Measurements from ENCODE around the gene CLEC3B.
"Not testable (repeated sequence)": the region's sequence is repeated elsewhere in the genome, so short reads cannot be mapped to it uniquely, and the experiment has no call there.

CLEC3B gene

DNA sequence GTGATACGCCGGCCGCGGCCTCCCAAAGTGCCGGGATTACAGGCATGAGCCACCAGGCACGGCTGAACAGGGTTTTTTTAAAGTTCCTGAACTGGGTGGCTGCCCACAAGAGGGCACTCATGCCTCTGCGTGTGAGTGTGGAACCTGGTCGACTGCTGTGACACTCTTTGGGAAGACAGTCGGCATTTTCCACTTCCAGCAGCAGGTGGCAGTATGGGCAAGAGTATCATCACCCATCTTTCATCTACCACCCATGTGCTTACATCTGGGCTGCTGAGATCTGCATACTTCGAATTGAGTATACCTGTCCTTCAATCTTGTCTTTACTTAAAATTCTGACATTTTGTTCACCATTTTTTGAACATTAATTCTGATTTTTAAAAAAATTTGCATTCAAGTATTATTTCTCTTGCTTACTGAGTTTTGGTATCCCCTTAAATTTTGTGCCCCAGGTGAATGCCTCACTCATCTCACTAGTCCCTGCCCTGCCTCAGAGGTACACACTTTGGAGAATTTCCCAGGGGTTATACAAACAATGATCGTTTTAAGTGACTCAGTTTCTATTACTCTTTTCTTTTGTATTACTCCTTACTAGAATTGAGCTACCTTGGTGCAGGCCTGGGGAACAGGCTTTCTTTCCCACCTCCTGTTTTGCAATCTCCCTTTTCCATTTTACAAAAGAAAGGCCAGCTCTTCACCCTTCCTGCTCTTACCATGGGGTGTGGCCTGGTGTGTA, 11.8 kb downstream of the CLEC3B start:
- DNase-seq, result peak; percentile 94 to 96

- DNase-seq, result no peak
Observed at GRCh38 chr3:45041666-45042065, 15.6 kb downstream of the CLEC3B start.

GRCh38 chr3:45042162-45042561, 16.1 kb downstream of the CLEC3B start:
- DNase-seq, result no peak

GRCh38 chr3:45043728-45044299, 17.7 kb downstream of the CLEC3B start:
- DNase-seq, result no peak

- DNase-seq, result no peak
Observed at GRCh38 chr3:45048244-45048643, 22.1 kb downstream of the CLEC3B start.

DNA sequence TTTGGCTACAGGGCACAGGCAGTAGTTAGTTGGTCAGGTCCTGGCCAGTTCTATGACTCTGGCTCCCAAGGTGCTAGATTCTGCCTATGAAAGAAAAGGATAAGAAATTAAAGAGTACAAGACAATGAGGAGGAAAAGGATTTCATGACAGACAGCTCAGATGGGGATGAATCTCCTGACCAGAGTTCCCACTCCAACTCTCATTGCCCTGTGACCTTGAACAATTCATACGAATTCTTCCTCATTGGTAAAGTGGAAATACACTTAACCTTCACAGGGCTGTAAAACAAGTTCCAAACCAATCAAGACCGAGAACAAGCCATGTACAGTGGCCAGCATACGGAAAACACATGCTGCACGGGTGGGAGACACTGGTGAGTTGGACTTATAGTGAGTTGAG, 23.7 kb downstream of the CLEC3B start:
- no peak for DNase-seq

- no peak for DNase-seq
Observed at GRCh38 chr3:45051685-45052084, 25.6 kb downstream of the CLEC3B start.

DNA sequence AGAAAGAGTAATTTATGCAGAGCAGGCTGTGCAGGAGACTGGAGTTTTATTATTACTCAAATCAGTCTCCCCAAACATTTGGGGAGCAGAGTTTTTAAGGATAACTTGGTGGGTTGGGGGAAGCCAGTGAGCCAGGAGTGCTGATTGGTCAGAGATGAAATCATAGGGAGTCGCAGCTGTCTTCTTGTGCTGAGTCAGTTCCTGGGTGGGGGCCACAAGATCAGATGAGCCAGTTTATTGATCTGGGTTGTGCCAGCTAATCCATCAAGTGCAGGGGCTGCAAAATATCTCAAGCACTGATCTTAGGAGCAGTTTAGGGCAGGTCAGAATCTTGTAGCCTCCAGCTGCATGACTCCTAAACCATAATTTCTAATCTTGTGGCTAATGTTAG, 27.7 kb downstream of the CLEC3B start:
- not testable (repeated sequence) for DNase-seq

GRCh38 chr3:45054196-45054857, 28.2 kb downstream of the CLEC3B start:
- DNase-seq, result no peak

- DNase-seq, result no peak
Observed at GRCh38 chr3:45055032-45055410, 28.9 kb downstream of the CLEC3B start.

DNA sequence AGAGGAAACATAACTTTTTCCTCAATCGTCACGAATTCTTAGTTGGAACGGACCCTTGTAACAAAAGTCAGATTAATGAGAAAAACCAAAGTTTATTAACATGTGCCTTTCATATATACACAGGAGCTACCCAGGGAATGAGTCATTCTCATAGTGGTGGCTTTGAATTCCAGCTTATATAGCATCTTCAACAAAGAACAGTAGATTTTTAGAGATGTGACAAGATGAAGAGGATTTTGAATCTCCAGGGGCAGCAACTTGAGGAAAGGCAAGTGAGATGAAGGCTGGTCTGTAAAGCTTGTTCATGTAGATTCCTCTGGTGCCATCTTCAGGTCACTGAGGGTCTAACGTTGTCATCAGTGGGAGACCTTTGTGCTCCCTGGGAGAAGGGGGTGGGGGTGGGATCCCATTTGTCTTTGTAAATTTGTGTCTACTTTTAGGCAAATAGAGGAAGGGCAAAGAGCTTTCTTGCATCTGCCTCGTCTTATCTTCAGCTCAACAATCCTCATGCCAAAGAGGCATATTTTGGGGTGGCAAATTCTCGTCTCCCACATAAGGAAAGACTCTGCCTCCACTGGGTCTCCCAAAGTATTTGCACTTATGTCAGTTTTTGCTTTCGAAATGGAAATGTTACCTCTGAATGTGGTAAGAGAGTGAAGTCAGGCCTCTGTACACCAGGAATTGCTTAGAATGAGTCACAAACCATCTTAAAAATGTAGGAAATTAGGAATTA, 29.5 kb downstream of the CLEC3B start:
- DNase-seq, result no peak

DNA sequence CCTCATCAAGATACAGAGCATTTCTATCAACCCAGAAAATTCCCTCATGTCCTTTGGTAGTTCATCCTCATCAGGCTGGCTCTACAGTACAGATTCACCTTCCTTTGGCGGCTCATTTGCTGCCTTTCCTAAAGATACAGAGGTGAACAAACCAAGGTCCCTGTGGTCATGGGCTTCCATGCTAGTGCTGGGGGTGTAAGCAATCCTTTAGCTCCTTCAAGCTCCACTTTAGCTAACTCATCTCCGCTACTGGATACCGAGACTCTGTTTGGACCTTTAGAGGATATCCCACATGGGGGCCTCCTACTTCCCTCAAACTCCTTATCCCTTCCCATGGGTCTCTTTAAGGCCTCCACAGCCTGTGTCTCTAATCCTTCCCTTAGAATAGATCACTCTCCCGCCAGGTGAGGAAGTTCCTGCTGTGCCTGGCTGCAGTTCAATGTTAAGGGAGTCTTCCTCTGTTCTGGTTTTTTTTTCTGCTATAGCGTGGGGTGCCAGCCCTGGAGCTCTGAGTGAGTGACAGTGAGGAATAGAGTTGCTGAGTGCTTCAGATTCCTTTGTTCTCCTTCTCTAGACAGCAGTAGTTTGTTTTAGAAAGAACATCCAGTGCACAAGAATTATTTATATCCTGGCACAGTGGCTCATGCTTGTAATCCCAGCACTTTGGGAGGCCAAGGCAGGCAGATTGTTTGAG, 30.7 kb downstream of the CLEC3B start:
- no peak for DNase-seq

GRCh38 chr3:45057557-45057956, 31.5 kb downstream of the CLEC3B start:
- peak in 1 of 2 experiments; percentile 35 for DNase-seq

DNA sequence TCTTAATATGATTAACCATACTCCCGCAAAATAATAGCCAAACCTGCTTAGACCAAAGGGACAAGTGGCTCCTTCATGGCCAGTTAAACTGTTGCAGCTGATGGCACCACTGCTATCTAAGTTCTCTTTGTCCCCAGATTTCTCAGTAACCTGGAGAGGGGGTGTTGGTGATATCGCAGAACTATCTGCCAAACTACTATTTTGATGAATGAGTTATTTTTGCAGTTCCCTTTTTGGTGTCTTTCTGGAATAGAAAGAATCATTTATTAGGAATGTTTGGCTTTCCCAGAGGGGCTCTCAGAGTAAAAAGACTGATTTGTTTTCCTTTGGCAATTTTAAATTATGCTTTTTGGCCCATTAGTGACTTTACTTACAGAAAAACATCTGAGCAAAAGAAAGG, 33.0 kb downstream of the CLEC3B start:
- DNase-seq, result no peak

DNA sequence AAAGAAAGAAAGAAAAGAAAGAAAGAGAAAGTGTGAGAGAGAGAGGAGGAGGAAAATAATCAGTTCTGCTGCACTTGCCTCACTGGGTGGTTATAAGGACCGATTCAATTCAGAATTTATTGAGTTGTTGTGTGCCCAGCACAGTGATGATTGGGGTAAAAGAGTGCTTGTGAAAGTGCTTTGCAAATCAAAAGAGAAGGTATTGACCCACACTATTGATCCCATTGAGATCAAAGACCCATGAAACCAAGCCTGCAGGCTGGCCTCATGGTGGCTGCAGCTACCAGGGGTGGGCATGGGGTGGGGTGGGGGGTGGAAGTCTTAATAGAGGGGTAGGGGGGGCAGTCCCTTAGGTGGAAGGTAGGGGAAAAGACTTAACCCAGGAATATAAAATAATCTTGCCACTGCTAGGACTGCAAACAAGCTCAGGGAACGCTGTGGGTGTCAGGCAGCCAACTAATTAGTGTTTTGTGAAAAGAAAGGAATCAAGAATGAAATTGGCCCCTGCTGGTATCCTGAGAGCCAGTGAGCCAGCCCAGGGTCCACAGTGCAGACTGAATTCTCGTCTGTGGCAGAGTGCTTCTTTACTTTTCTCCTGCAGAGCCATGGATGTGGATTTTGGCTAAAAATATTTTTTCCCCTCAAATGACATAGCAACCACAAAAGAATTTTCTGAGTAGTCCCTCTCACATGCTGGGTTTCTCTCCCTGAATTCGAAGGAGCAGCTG, 34.2 kb downstream of the CLEC3B start:
- DNase-seq, result no peak

DNA sequence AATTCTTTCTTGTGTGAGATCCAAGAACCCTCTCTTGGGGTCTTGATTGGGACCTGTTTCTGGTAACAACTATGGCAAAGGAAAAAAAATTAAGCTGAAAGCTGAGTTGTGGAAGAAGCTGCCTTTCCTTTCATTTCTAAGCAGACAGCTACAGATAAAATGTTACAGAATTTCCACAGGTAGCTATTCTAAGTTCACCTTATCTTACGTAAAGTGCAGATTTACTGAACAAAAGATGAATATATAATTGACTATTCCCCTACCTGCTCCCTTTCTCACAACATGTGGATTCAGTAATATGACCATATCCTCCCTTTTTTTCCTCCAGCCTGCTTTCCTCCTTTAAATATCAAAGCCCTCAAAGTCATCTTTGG, 36.6 kb downstream of the CLEC3B start:
- no peak for DNase-seq

DNA sequence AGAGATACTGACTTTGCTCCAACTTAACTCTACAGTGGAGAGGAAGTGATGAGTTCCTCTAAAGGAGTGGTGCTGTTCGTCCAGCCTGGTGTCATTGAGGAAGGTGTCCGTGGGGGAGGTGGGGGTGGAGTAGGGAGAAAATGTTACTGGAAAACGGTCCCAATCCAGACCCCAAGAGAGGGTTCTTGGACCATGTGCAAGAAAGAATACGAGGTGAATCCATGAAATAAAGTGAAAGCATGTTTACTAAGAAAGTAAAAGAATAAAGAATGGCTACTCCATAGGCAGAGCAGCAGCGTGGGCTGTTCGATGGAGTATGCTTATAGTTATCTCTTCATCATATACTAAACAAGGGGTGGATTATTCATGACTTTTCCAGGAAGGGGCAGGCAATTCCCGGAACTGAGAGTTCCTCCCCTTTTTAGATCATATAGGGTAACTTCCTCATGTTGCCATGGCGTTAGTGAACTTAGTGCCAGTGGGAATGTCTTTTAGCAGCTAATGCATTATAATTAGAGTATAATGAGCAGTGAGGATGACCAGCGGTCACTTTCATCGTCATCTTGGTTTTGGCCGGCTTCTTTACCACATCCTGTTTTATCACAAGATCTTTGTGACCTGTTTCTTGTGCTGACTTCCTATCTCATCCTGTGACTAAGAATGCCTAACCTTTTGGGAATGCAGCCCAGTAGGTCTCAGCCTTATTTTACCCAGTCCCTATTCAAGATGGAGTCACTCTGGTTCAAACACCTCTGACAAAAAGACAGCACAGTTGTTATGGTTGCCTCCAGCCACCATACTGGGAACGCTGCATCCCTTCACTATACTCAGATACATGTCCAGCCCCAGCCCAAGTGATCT, 38.6 kb downstream of the CLEC3B start:
- peak; percentile 71 to 73 for DNase-seq

- no peak for DNase-seq
Observed at GRCh38 chr3:45065373-45065720, 39.2 kb downstream of the CLEC3B start.

GRCh38 chr3:45066109-45066801, 40.2 kb downstream of the CLEC3B start:
- no peak for DNase-seq

DNA sequence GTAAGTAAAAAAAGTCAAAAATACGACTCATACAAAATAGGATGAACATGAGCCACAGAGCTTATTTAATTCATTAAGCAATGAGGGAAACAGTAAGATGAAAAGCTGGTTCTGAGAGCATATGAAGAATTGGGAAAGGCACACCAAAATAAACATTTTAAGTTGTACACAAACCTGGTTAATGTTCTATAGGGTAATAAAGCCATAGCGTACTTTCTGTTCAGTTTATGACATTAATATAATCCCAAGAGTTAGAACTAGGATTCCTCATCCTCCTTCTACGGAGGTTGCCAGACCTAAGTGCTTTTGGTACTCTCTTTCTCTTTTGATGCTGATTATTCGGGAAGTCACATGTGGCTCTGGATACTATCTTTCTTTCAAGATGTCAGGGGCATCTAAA, 41.4 kb downstream of the CLEC3B start:
- no peak for DNase-seq

DNA sequence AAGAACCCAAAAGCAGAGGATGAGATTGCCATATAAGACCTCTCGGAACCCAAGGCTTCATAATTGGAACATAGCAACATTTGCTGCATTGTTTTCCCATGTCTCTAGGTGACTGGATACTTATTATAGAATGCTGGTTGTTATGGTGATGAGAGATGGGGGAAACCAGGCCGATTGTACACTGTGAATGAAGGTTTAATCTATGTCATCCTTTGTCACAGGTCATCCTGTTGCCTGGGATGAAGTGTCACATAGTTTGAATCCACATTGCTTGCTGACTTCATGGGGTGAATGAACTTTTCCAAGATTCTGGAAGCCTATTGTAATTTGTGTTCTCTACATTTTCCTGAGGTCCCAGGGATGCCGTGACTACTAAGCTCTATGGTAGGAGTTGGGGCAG, 41.8 kb downstream of the CLEC3B start:
- DNase-seq, result no peak
